HCT116 (cell line): ENCODE measurements around the gene PLA2G2F. TPM values are rescaled to one million over a fixed set of nuclear protein-coding genes. Genes with fewer than 3 reads are reported as not detected.

ENCODE experiments used
- ATAC-seq: fragments of 200-7000 bp; cut with Tn5 transposase; 2 replicates; pipeline ENCODE4 v1.9.1; 2020; ENCODE audit warnings: mild to moderate bottlenecking, moderate library complexity
- Bru-seq: library from RNA; stranded (reverse); fragments of 400-500 nt; gene quantifications from one replicate; lab custom pipeline; 2021; lab: Mats Ljungman, UMichigan
- BruChase-seq, 2 experiments: library from RNA; stranded (reverse); fragments of 400-500 nt; gene quantifications; one replicate each; lab custom pipeline; 2021; lab: Mats Ljungman, UMichigan
- BruUV-seq: library from RNA; stranded (reverse); fragments of 400-500 nt; replicated peaks from 2 replicates; lab custom pipeline; 2021; lab: Mats Ljungman, UMichigan
- CTCF ChIA-PET: fragments of 300-600 bp; sonication (Branson Sonifier 250); formaldehyde crosslinking; loops from one replicate; lab custom pipeline; 2021; ENCODE audit warnings: antibody characterized with exemption; lab: Charles Lee
- POLR2A ChIA-PET: fragments of 300-600, 350-600 bp; sonication (Branson Sonifier 250); formaldehyde crosslinking; loops from one replicate; lab custom pipeline; 2021; ENCODE audit warnings: antibody characterized with exemption; lab: Charles Lee
- RAD21 ChIA-PET, 2 experiments: fragments of 300-600 bp; sonication (Branson Sonifier 250); formaldehyde crosslinking; loops; one replicate each; lab custom pipeline; 2023; ENCODE audit warnings: low total read pairs in 2 of 2; ENCODE audit not compliant: uncharacterized antibody in 2 of 2, unreplicated experiment in 2 of 2, low non-redundant PET in 1 of 2; lab: Charles Lee
- DNase-seq: peaks from one replicate; pipeline ENCODE4 v3.0.0-alpha.2; 2010; ENCODE audit warnings: low read depth, low spot score
- H2AFZ ChIP-seq: fragments of 200-600 bp; shearing (Covaris generic), sonication (generic); 2 replicates; pipeline ENCODE4 v1.6.1; 2017; ENCODE audit warnings: low read depth, mixed run types, mixed read lengths, antibody characterized with exemption, low read length; ENCODE audit not compliant: poor library complexity, severe bottlenecking
- H3K27ac ChIP-seq: 2 replicates; pipeline ENCODE4 v1.5.1; 2012; ENCODE audit warnings: low read depth, low read length
- H3K27me3 ChIP-seq: fragments of 200-600 bp; sonication (generic); 2 replicates; pipeline ENCODE4 v1.6.1; 2016; ENCODE audit warnings: mixed run types, low read length, mixed read lengths; ENCODE audit not compliant: insufficient read depth
- H3K36me3 ChIP-seq, 2 experiments: fragments of 200-500 bp in 1 of 2; fragments of 200-600 bp in 1 of 2; sonication (Bioruptor generic) in 1 of 2; sonication (generic) in 1 of 2; 2 replicates each; pipeline versions ENCODE4 v1.5.1 to v1.6.1; 2014 to 2016; ENCODE audit warnings: low read length in 2 of 2, inconsistent platforms in 1 of 2, mixed read lengths in 1 of 2, mixed run types in 1 of 2; ENCODE audit not compliant: insufficient read depth in 2 of 2, control insufficient read depth in 1 of 2
- H3K4me1 ChIP-seq, 2 experiments: fragments of 200-600 bp in 1 of 2; sonication (generic) in 1 of 2; 2 replicates each; pipeline versions ENCODE4 v1.5.1 to v1.6.1; 2012 to 2017; ENCODE audit warnings: low read length in 2 of 2, inconsistent platforms in 1 of 2, mild to moderate bottlenecking in 1 of 2, mixed read lengths in 1 of 2, mixed run types in 1 of 2, moderate library complexity in 1 of 2; ENCODE audit not compliant: insufficient read depth in 2 of 2, control insufficient read depth in 1 of 2
- H3K4me2 ChIP-seq: fragments of 200-600 bp; sonication (generic); 2 replicates; pipeline ENCODE4 v1.6.1; 2017; ENCODE audit warnings: mixed run types, low read length, mixed read lengths
- H3K4me3 ChIP-seq, 2 experiments: fragments of 200-600 bp in 1 of 2; sonication (generic) in 1 of 2; replicated peaks in 1 of 2; 2 replicates each; pipeline ENCODE4 v1.5.1; 2011 to 2016; ENCODE audit warnings: low read length in 2 of 2, control low read depth in 1 of 2, low read depth in 1 of 2, mild to moderate bottlenecking in 1 of 2, mixed read lengths in 1 of 2, mixed run types in 1 of 2
- H3K79me2 ChIP-seq: fragments of 200-600 bp; sonication (generic); 2 replicates; pipeline ENCODE4 v1.6.1; 2017; ENCODE audit warnings: mild to moderate bottlenecking, mixed run types, low read length, moderate library complexity, mixed read lengths; ENCODE audit not compliant: insufficient read depth
- H3K9ac ChIP-seq: fragments of 200-600 bp; sonication (generic); 2 replicates; pipeline ENCODE4 v1.6.1; 2016; ENCODE audit warnings: low read length, mixed read lengths
- H3K9me2 ChIP-seq: fragments of 200-600 bp; sonication (generic), shearing (Covaris generic); 2 replicates; pipeline ENCODE4 v1.6.1; 2017; ENCODE audit warnings: mixed run types, mild to moderate bottlenecking, moderate library complexity; ENCODE audit not compliant: insufficient read depth
- H3K9me3 ChIP-seq, 2 experiments: fragments of 200-500 bp in 1 of 2; fragments of 200-600 bp in 1 of 2; sonication (Bioruptor generic) in 1 of 2; sonication (generic) in 1 of 2; 2 replicates each; pipeline ENCODE4 v1.6.1; 2014 to 2017; ENCODE audit warnings: low read length in 2 of 2, mixed read lengths in 2 of 2, inconsistent platforms in 1 of 2, low read depth in 1 of 2, mild to moderate bottlenecking in 1 of 2, mixed run types in 1 of 2, moderate library complexity in 1 of 2; ENCODE audit not compliant: control insufficient read depth in 1 of 2, insufficient read depth in 1 of 2
- H4K20me1 ChIP-seq: fragments of 200-600 bp; sonication (generic), shearing (Covaris generic); 2 replicates; pipeline ENCODE4 v1.6.1; 2017; ENCODE audit warnings: mixed run types, mild to moderate bottlenecking, moderate library complexity; ENCODE audit not compliant: insufficient read depth
- CBX3 ChIP-seq: IDR thresholded peaks from 2 replicates; pipeline ENCODE4 v1.6.1; 2012; ENCODE audit warnings: low read depth
- CEBPB ChIP-seq: IDR thresholded peaks from 2 replicates; pipeline ENCODE4 v1.6.1; 2012; ENCODE audit warnings: low read depth
- EGR1 ChIP-seq: IDR thresholded peaks from 2 replicates; pipeline ENCODE4 v1.6.1; 2012; ENCODE audit warnings: low read depth
- ELF1 ChIP-seq: IDR thresholded peaks from 2 replicates; pipeline ENCODE4 v1.6.1; 2012; ENCODE audit warnings: low read depth, borderline replicate concordance
- EZH2phosphoT487 ChIP-seq: fragments of 200-600 bp; IDR thresholded peaks from 2 replicates; pipeline ENCODE4 v1.6.1; 2018; ENCODE audit warnings: antibody characterized with exemption, borderline replicate concordance
- POLR2A ChIP-seq: IDR thresholded peaks from 2 replicates; pipeline ENCODE4 v1.7.0; 2011; ENCODE audit warnings: borderline replicate concordance; ENCODE audit not compliant: insufficient read depth, insufficient read length; ENCODE audit errors: extremely low read depth
- SIN3A ChIP-seq: IDR thresholded peaks from 2 replicates; pipeline ENCODE4 v1.6.1; 2012; ENCODE audit warnings: low read depth
- TCF7L2 ChIP-seq: IDR thresholded peaks from 2 replicates; pipeline ENCODE4 v1.7.0; 2011; ENCODE audit warnings: borderline replicate concordance, inconsistent platforms; ENCODE audit not compliant: insufficient read depth, insufficient read length; ENCODE audit errors: extremely low read depth
- YY1 ChIP-seq: IDR thresholded peaks from 2 replicates; pipeline ENCODE4 v1.6.1; 2011; ENCODE audit warnings: low read length, low read depth, moderate library complexity, mild to moderate bottlenecking; ENCODE audit not compliant: insufficient replicate concordance; ENCODE audit errors: extremely low read depth
- ZFX ChIP-seq: fragments of 450-650 bp; IDR thresholded peaks from 2 replicates; pipeline ENCODE4 v1.6.1; 2017
- intact Hi-C: fragments of 100-400 bp; cut with micrococcal nuclease; formaldehyde crosslinking; loops from 2 replicates; pipeline ENCODE4 v1.10.0; 2022
- long read RNA-seq: library from polyadenylated mRNA; unstranded; transcript quantifications from one replicate; pipeline ENCODE4 v2.0.0, GENCODE V29; 2021; ENCODE audit not compliant: unreplicated experiment
- polyA plus RNA-seq: library from polyadenylated mRNA; unstranded; fragments of >200 nt; gene quantifications from 2 replicates; pipeline ENCODE4 v1.2.1, GENCODE V29; 2012; ENCODE audit warnings: missing spikeins
- total RNA-seq: library from RNA; stranded (reverse); gene quantifications from one replicate; pipeline ENCODE4 v1.2.1, GENCODE V29; 2021; ENCODE audit not compliant: unreplicated experiment
- TF ChIP-seq, protein P1 (sequence below), 3 experiments: fragments of 200-600 bp in 1 of 3; sonication (generic) in 1 of 3; IDR thresholded peaks in 2 of 3; conservative IDR thresholded peaks in 1 of 3; 2 replicates each; pipeline ENCODE4 v1.5.1; 2012 to 2017; ENCODE audit warnings: low read depth in 2 of 3, low read length in 2 of 3, antibody characterized with exemption in 1 of 3, borderline replicate concordance in 1 of 3, control low read depth in 1 of 3, mild to moderate bottlenecking in 1 of 3, mixed read lengths in 1 of 3, mixed run types in 1 of 3, moderate library complexity in 1 of 3; ENCODE audit not compliant: insufficient read depth in 1 of 3
- TF ChIP-seq, protein P2 (sequence below): IDR thresholded peaks from 2 replicates; pipeline ENCODE4 v1.6.1; 2012
- TF ChIP-seq, protein P3 (sequence below): IDR thresholded peaks from 2 replicates; pipeline ENCODE4 v1.6.1; 2011; ENCODE audit warnings: mild to moderate bottlenecking, low read length, moderate library complexity; ENCODE audit not compliant: insufficient replicate concordance; ENCODE audit errors: extremely low read depth
- TF ChIP-seq, protein P4 (sequence below): IDR thresholded peaks from 2 replicates; pipeline ENCODE4 v1.6.1; 2012

Gene PLA2G2F, protein sequence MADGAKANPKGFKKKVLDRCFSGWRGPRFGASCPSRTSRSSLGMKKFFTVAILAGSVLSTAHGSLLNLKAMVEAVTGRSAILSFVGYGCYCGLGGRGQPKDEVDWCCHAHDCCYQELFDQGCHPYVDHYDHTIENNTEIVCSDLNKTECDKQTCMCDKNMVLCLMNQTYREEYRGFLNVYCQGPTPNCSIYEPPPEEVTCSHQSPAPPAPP
- total RNA-seq (0.12 TPM), Bru-seq, nascent RNA (percentile 7 among the genes with signal in this experiment), BruChase-seq, experiment 1, labeled RNA remaining after a 6-hour chase (not detected), BruChase-seq, experiment 2, labeled RNA remaining after a 2-hour chase (not detected)
- 0.01 TPM in 1 of 2 replicates, not detected in the other for polyA plus RNA-seq
- long read RNA-seq, partial matches to known transcripts: 0 of 2 reads
- long read RNA-seq, other reads (novel, unspliced or antisense): 1 of 2 reads

DNA sequence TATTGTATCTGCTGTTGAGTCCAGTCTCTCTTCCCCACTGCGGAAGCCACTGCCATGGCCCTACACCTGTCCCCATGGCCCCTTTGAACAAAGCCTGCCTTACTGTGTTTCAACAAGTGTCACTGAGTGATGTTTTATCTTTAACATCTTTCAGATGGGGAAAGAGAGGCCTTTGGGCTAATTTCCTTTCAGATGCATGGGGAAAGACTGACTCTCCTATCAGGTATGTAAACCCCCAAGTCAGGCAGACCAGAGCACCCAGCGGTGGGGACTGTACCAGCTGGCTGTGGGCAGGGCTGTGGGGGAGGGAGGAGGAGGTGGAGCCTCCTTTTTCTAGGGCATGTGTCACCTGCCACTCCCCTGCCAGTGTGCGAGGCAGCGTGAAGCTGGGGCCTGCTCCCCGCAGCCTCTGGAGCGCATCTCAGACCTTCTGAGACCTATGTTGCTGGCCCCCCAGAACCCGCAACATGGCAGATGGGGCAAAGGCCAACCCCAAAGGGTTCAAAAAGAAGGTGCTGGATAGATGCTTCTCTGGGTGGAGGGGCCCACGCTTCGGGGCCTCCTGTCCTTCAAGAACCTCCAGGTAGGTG is at the start of gene PLA2G2F:
Gene PLA2G2F, plus strand, starts transcription at position 363 of the 590 bp plus-strand sequence. Its CDS starts 105 bp downstream, at position 468.
- Histone ChIP-seq H2AFZ (no peak within 1 kb of the TSS), H3K4me1 (peaks cover 4 to 11% of the 10 kb centered on the region in 2 experiments; a peak in 3 of 4 replicates), H3K4me3 (no peak within 1 kb of the TSS), H4K20me1 (no peaks in the 10 kb centered on the region), H3K36me3 (no peaks in the 10 kb centered on the region), H3K4me2 (no peak within 1 kb of the TSS), H3K27ac (no peak within 1 kb of the TSS), H3K9ac (no peak within 1 kb of the TSS), H3K9me3 (no peaks in the 10 kb centered on the region), H3K9me2 (no peaks in the 10 kb centered on the region), H3K27me3 (no peaks in the 10 kb centered on the region), H3K79me2 (no peaks in the 10 kb centered on the region)
- TF ChIP-seq YY1 (no peak), EZH2phosphoT487 (no peak), CEBPB (no peak), ELF1 (no peak), TCF7L2 (no peak), CBX3 (no peak), EGR1 (no peak), SIN3A (no peak), ZFX (no peak), POLR2A (no peak)
- TF ChIP-seq, protein P1, sequence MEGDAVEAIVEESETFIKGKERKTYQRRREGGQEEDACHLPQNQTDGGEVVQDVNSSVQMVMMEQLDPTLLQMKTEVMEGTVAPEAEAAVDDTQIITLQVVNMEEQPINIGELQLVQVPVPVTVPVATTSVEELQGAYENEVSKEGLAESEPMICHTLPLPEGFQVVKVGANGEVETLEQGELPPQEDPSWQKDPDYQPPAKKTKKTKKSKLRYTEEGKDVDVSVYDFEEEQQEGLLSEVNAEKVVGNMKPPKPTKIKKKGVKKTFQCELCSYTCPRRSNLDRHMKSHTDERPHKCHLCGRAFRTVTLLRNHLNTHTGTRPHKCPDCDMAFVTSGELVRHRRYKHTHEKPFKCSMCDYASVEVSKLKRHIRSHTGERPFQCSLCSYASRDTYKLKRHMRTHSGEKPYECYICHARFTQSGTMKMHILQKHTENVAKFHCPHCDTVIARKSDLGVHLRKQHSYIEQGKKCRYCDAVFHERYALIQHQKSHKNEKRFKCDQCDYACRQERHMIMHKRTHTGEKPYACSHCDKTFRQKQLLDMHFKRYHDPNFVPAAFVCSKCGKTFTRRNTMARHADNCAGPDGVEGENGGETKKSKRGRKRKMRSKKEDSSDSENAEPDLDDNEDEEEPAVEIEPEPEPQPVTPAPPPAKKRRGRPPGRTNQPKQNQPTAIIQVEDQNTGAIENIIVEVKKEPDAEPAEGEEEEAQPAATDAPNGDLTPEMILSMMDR (IDR thresholded peaks at IDR 0.05 in 2 of 3, conservative IDR thresholded peaks at IDR 0.05 in 1 of 3; ENCODE audit: borderline replicate concordance in 1 of 3, insufficient read depth in 1 of 3, low read depth in 2 of 3, low read length in 2 of 3): no peak
- TF ChIP-seq, protein P2, sequence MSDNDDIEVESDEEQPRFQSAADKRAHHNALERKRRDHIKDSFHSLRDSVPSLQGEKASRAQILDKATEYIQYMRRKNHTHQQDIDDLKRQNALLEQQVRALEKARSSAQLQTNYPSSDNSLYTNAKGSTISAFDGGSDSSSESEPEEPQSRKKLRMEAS: no peak
- TF ChIP-seq, protein P3, sequence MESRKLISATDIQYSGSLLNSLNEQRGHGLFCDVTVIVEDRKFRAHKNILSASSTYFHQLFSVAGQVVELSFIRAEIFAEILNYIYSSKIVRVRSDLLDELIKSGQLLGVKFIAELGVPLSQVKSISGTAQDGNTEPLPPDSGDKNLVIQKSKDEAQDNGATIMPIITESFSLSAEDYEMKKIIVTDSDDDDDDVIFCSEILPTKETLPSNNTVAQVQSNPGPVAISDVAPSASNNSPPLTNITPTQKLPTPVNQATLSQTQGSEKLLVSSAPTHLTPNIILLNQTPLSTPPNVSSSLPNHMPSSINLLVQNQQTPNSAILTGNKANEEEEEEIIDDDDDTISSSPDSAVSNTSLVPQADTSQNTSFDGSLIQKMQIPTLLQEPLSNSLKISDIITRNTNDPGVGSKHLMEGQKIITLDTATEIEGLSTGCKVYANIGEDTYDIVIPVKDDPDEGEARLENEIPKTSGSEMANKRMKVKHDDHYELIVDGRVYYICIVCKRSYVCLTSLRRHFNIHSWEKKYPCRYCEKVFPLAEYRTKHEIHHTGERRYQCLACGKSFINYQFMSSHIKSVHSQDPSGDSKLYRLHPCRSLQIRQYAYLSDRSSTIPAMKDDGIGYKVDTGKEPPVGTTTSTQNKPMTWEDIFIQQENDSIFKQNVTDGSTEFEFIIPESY: no peak
- TF ChIP-seq, protein P4, sequence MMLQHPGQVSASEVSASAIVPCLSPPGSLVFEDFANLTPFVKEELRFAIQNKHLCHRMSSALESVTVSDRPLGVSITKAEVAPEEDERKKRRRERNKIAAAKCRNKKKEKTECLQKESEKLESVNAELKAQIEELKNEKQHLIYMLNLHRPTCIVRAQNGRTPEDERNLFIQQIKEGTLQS: no peak
- DNase-seq (no peak), ATAC-seq (no peak)
- ChIA-PET POLR2A (no interaction called here), CTCF (no interaction called here), RAD21 (no interaction called here)
- intact Hi-C loops: no loop called here
- BruUV-seq: no TSS peak
